Right renal cortex interstitium (tissue), 3 donors: Measurements from ENCODE around the gene PLEKHA8. TPM values are rescaled to one million over a fixed set of nuclear protein-coding genes. Genes with fewer than 3 reads are reported as not detected.

Experiments used
- DNase-seq, 3 donors: peaks; one replicate each; pipeline ENCODE4 v3.0.0-alpha.2; 2013; ENCODE audit warnings: low read depth in 3 of 3, low spot score in 2 of 3
- polyA plus RNA-seq, 3 donors: library from polyadenylated mRNA; unstranded; fragments of 120-200 nt; gene quantifications; one replicate each; pipeline ENCODE4 v1.2.1, GENCODE V29; 2013; ENCODE audit not compliant: insufficient read length in 3 of 3

The PLEKHA8 gene
- polyA plus RNA-seq, 3 donors, result 17.2 to 18.2 (median 18.0) TPM

- no peak for DNase-seq
These were observed 7.7 kb upstream of the PLEKHA8 start for GRCh38 chr7:30020535-30020934.

GRCh38 chr7:30022991-30023390 is 5.2 kb upstream of the PLEKHA8 start:
- no peak for DNase-seq

DNA sequence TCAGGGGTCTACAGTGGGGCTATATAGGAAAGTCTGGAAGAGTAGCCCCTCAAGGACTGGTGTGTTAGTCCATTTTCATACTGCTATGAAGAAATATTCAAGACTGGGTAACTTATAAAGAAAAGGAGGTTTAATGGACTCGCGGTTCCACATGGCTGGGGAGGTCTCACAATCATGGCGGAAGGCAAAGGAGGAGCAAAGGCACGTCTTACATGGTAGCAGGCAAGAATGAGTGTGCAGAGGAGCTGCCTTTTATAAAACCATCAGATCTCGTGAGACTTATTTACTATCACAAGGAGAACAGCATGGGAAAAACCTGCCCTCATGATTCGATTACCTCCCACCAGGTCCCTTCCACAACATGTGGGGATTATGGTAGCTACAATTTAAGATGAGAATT is 4.7 kb upstream of the PLEKHA8 start:
- DNase-seq, result no peak

DNA sequence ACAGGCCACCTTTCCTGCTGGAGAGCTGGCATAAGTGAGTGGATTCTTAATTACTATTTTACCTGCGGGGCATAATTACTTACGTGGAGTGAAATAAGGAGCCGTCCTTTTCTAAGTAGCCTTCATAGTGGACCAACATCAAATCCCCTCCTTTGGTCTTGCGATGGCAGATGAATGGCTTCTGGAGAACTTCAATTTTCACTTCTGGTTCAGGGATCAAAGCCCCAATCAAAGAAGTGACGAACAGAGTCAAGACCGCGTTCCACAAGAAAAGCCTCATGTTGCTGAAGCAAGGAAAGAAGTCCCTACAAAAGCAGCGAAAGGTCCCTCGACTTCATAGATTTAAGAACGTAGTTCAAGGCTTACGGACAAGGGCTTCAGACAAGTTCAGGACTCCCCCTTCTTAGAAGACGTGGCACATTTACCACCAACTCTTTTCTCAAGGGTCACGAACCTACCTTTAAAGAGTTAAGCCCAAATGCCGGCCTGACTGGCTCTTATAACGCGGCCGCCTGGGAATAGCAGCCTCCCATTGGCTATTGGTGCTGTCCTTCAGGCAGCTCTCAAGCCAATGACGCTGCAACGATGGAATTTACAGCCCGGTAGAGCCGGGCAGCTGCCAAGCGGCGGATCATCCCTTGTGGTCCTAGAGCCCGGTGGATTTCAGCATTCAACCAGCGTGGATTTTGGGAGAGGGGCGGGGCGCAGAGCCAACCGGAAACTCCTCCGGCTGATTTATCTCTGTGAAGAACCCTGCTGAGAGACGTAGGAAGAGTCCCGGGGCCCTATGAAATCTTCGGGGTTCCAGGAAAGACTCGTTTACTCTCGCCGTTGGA is 1.8 kb upstream of the PLEKHA8 start, which contains the start of gene FKBP14:
Gene FKBP14, minus strand, starts transcription at position 474 of the 836 bp plus-strand sequence. Its CDS starts 194 bp downstream, at position 280.
- peak; percentile 96 to 99 (median 99) for DNase-seq

GRCh38 chr7:30027065-30027456 is 1.2 kb upstream of the PLEKHA8 start:
- no peak for DNase-seq

- DNase-seq, result no peak
These were observed 434 bp upstream of the PLEKHA8 start for GRCh38 chr7:30027740-30028215.

DNA sequence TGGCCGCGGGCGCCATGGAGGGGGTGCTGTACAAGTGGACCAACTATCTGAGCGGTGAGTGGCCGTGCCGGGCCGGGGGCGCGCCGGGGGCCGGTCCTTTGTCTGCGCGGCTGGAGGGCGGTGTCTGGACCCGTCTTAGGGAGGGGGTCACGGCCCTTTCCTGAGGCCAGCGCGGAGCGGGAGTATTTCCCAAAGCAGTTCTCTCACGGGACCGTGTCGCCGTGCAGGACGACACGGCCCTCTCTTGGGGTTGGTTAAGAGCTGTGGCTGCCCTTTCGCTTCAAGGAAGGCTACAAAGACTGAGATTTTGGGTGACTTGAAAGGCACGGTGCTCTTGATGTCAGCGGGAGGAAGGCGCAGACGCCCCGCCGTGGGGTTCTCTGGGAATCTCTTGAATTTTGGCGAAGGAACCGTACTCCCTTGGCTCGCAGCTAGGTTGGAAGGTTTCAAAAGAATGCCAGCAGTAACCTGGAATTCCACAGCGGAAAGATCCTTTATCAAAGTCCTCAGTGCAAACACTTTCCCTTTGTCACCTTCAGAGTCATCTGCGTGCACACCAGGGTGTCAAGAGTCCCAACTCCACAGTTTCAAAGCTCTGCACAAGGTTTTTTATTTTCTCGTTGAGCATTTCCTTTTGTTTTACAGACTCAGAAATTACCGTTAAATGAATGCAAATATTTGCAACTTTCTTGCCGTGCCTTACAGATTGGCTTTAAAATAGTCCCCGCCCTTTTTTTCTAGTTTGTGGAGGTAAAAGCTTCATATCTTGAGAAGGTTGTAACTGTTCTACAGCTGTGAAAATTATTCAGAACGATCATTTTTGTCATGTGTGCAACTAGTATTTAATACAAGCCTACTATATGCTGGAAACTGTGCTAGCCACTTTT is 780 bp downstream of the PLEKHA8 start:
- DNase-seq, result no peak

- DNase-seq, result no peak
These were observed 1.5 kb downstream of the PLEKHA8 start for GRCh38 chr7:30029696-30030095.

DNA sequence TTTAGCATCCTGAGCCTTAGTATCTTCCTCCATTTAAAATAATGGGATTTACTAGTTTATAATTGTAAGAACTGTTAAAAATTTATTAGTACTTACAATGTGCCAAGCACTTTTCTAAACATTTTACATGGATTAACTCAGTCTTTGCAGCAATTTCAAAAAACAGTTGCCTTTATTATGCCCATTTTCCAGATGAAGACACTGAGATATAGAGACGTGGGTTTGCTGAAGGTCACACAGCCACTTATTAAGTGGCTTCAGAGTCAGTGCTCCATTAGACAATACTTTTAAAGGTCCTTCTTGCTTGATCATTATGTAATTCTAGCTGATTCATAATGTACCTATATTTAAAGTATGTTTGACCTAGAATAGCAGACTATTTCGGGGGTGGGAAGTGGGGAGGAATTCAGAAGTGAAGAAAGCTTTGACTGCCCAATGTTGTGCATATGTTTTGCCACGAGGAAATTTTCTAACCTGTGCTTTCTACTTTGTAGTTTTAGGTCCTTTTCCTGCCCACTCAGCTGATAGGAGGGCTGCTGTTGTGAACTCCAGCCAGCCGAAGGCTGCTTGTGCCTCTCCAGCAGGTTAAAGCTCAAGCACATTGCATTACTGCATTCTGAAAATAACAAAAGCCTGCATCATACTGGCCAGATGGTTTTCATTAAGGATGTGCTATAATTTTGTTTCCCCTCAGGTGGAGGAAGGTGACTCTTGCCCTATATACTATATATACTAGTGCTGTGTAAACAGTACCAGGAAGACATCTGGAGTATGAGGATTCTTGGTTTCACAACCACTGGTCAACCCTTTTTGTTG is 4.3 kb downstream of the PLEKHA8 start:
- no peak for DNase-seq

DNA sequence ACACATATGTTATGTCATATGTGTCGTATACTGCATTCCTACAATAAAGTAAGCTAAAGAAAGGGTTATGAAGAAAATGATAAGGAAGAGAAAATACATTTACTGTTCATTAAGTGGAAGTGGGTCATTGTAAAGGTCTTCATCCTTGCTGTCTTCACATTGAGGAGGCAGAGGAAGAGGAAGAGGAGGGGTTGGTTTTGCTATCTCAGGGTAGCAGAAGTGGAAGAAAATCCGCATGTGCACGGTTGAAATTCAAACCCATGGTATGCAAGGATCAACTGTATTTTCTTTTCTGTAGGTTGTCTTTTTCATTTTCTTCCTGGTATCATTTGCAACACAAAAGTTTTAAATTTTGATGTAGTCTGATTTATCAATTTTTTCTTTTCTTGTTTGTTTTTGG is 6.3 kb downstream of the PLEKHA8 start:
- no peak for DNase-seq

- no peak for DNase-seq
These were observed 8.0 kb downstream of the PLEKHA8 start for GRCh38 chr7:30036220-30036619.

DNA sequence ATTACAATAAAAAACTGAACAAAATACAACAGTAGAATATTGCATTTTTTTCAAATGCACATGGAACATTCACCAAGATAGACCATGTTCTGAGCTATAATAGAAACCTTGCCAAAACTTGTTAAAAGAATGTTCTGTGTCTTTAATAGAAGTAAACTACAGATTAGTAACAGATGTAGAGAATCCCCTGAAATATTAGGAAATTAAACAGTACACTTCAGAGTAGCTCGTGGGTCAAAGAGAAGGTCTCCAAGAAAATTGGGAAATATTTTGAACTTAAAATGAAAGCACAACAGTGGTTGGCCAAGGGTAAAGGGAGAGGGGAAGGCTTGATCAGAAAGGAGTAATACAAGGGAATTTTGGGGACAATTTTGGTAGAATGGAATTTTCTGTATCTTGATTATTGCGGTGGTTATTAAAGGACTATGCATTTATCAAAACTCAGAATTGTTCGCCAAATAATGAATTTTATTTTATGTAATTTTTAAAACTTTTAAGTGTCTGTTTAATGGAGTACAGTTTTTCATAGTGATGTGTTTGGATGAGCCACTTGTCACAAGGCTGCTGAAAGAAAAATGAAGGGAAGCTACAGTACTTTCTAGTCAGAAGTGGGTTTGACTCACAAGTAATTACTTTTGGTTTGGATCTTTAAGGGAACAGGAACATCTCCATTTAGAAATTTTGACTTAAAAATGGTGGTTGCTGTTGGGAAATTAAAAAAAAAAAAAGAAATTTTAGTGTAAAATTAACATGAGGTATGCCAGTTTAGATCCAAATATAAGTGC is 10.2 kb downstream of the PLEKHA8 start:
- no peak for DNase-seq

DNA sequence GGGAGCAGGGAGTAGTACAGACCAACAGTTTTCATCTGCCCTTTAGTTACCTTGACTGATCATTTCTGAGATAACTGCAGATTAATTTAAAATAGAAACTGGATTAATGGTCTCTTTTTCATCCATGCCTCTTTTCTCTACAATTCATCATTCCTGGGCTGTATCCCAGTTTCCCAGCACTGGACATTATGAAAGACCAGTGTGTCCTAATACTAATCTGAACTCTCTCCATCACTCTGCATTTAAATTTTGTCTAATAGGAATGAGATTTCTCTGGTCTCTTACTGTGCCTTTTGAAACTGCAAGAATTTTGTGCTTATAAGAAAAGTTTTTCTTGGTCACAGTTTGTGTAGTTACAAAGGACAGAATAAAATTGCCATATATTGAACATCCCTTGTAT is 12.7 kb downstream of the PLEKHA8 start:
- DNase-seq, result no peak

- DNase-seq, result no peak
These were observed 13.5 kb downstream of the PLEKHA8 start for GRCh38 chr7:30041526-30042269.

- DNase-seq, result no peak
These were observed 18.0 kb downstream of the PLEKHA8 start for GRCh38 chr7:30046127-30046770.

GRCh38 chr7:30047124-30047523 is 18.9 kb downstream of the PLEKHA8 start:
- DNase-seq, result no peak

DNA sequence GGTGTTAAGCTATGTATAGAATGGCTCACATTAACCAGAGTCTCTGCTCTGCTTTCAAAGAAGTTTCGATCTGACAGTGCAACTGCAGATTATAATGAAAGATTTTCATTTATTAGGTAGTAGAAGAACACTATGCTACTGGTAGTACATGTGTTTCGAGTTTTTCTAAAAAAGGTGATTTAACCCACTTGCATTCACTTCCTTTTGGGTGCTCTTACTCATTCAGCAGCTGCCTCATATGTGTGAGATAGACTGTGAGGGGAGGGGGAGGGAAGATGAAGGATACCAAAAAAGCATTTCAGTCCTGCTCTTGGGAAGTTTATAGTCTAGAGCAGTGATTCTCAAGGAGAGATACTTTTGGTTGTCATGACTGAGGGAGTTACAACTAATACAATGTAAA is 20.4 kb downstream of the PLEKHA8 start:
- no peak for DNase-seq

DNA sequence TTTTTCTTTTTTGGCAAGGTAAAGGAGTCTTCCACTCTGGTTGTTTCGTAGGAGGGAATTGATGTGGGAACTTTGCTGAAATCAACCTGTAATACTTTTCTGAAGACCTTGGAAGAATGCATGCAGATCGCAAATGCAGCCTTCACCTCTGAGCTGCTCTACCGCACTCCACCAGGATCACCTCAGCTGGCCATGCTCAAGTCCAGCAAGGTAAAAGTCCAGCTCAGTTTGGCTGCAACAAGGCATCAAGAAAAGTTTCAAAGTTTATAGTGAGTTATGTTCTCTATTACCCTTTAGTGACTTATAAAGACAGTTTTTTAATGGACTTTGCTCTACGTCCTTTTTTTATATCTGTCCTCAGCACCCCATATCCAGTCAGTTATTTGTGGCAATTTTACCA is 21.0 kb downstream of the PLEKHA8 start:
- DNase-seq, result no peak

GRCh38 chr7:30053068-30053467 is 24.9 kb downstream of the PLEKHA8 start:
- DNase-seq, result no peak
